H9 (cell line): ENCODE measurements around the gene PDE3A. TPM values are rescaled to one million over a fixed set of nuclear protein-coding genes. Genes with fewer than 3 reads are reported as not detected.

Experiments
- DNase-seq: peaks from one replicate; pipeline ENCODE4 v3.0.0-alpha.2; 2017
- H2AFZ ChIP-seq: one replicate; pipeline ENCODE4 v1.6.1; 2013; ENCODE audit warnings: mild to moderate bottlenecking, low read length, control low read depth, moderate library complexity
- H2AK5ac ChIP-seq: 2 replicates; pipeline ENCODE4 v1.6.1; 2013; ENCODE audit warnings: low read length, control low read depth, mixed read lengths; ENCODE audit not compliant: insufficient read length
- H2BK120ac ChIP-seq: one replicate; pipeline ENCODE4 v1.6.1; 2013; ENCODE audit warnings: low read depth, mild to moderate bottlenecking, low read length, control low read depth, inconsistent platforms; ENCODE audit not compliant: poor library complexity, severe bottlenecking
- H2BK12ac ChIP-seq: 2 replicates; pipeline ENCODE4 v1.6.1; 2013; ENCODE audit warnings: low read length, control low read depth, mixed read lengths, low read depth; ENCODE audit not compliant: insufficient read length
- H2BK15ac ChIP-seq: 2 replicates; pipeline ENCODE4 v1.6.1; 2013; ENCODE audit warnings: low read depth, low read length, control low read depth
- H2BK20ac ChIP-seq: one replicate; pipeline ENCODE4 v1.6.1; 2013; ENCODE audit warnings: low read depth, mild to moderate bottlenecking, low read length, control low read depth, inconsistent platforms; ENCODE audit not compliant: poor library complexity, severe bottlenecking
- H2BK5ac ChIP-seq: 2 replicates; pipeline ENCODE4 v1.6.1; 2013; ENCODE audit warnings: low read length, control low read depth, mixed read lengths; ENCODE audit not compliant: insufficient read length
- H3K14ac ChIP-seq: 2 replicates; pipeline ENCODE4 v1.6.1; 2013; ENCODE audit warnings: low read length, control low read depth; ENCODE audit not compliant: insufficient read depth
- H3K18ac ChIP-seq: 2 replicates; pipeline ENCODE4 v1.6.1; 2013; ENCODE audit warnings: low read depth, mild to moderate bottlenecking, mixed read lengths, low read length, control low read depth; ENCODE audit not compliant: insufficient read length
- H3K23ac ChIP-seq: 2 replicates; pipeline ENCODE4 v1.6.1; 2013; ENCODE audit warnings: low read length, control low read depth, mixed read lengths, low read depth; ENCODE audit not compliant: insufficient read length
- H3K23me2 ChIP-seq: 2 replicates; pipeline ENCODE4 v1.6.1; 2013; ENCODE audit warnings: low read depth, mild to moderate bottlenecking, mixed read lengths, low read length, control low read depth; ENCODE audit not compliant: insufficient read length, poor library complexity, severe bottlenecking
- H3K27ac ChIP-seq: 2 replicates; pipeline ENCODE4 v1.5.1; 2013; ENCODE audit warnings: low read length, control low read depth, mixed read lengths, low read depth; ENCODE audit not compliant: insufficient read length
- H3K27me3 ChIP-seq: 2 replicates; pipeline ENCODE4 v1.6.1; 2013; ENCODE audit warnings: low read length, control low read depth, inconsistent platforms; ENCODE audit not compliant: insufficient read depth
- H3K4ac ChIP-seq: 2 replicates; pipeline ENCODE4 v1.6.1; 2013; ENCODE audit warnings: low read depth, mild to moderate bottlenecking, control low read depth, inconsistent platforms, low read length, moderate library complexity
- H3K4me1 ChIP-seq: 2 replicates; pipeline ENCODE4 v1.6.1; 2013; ENCODE audit warnings: low read length, control low read depth, inconsistent platforms; ENCODE audit not compliant: insufficient read depth
- H3K4me2 ChIP-seq: 2 replicates; pipeline ENCODE4 v1.6.1; 2013; ENCODE audit warnings: low read length, control low read depth, mixed read lengths; ENCODE audit not compliant: insufficient read length, insufficient read depth
- H3K56ac ChIP-seq: 2 replicates; pipeline ENCODE4 v1.6.1; 2013; ENCODE audit warnings: low read depth, mild to moderate bottlenecking, mixed read lengths, low read length, control low read depth; ENCODE audit not compliant: insufficient read length
- H3K79me1 ChIP-seq: 2 replicates; pipeline ENCODE4 v1.6.1; 2013; ENCODE audit warnings: low read depth, mild to moderate bottlenecking, moderate library complexity, low read length, control low read depth, inconsistent platforms; ENCODE audit not compliant: insufficient read depth, poor library complexity, severe bottlenecking
- H3K79me2 ChIP-seq: 2 replicates; pipeline ENCODE4 v1.6.1; 2013; ENCODE audit warnings: low read length, control low read depth, inconsistent platforms; ENCODE audit not compliant: insufficient read depth
- H3K9ac ChIP-seq: 2 replicates; pipeline ENCODE4 v1.6.1; 2013; ENCODE audit warnings: low read length, control low read depth, mixed read lengths; ENCODE audit not compliant: insufficient read length; ENCODE audit errors: extremely low read depth
- H3K9me3 ChIP-seq: one replicate; pipeline ENCODE4 v1.6.1; 2013; ENCODE audit warnings: low read depth, low read length, inconsistent platforms; ENCODE audit not compliant: control insufficient read depth
- H3T11ph ChIP-seq: one replicate; pipeline ENCODE4 v1.6.1; 2013; ENCODE audit warnings: mild to moderate bottlenecking, low read length, control low read depth, inconsistent platforms
- H4K20me1 ChIP-seq: one replicate; pipeline ENCODE4 v1.6.1; 2013; ENCODE audit not compliant: control insufficient read depth, insufficient read length, insufficient read depth
- H4K5ac ChIP-seq: 2 replicates; pipeline ENCODE4 v1.6.1; 2013; ENCODE audit warnings: low read depth, mild to moderate bottlenecking, mixed read lengths, low read length, control low read depth; ENCODE audit not compliant: insufficient read length
- H4K8ac ChIP-seq: replicated peaks from 2 replicates; pipeline ENCODE4 v1.6.1; 2013; ENCODE audit warnings: low read length, control low read depth, mixed read lengths, low read depth; ENCODE audit not compliant: insufficient read length
- H4K91ac ChIP-seq: 2 replicates; pipeline ENCODE4 v1.6.1; 2013; ENCODE audit warnings: low read depth, mild to moderate bottlenecking, moderate library complexity, mixed read lengths, low read length, control low read depth; ENCODE audit not compliant: insufficient read length
- H3K27ac Mint-ChIP-seq, 3 experiments: 2 replicates in 2 of 3; 3 replicates in 1 of 3; pipeline ENCODE4 v1.8.0; 2020 to 2021; ENCODE audit warnings: mixed read lengths in 3 of 3, mild to moderate bottlenecking in 1 of 3, moderate library complexity in 1 of 3
- H3K27me3 Mint-ChIP-seq: 2 replicates; pipeline ENCODE4 v1.8.0; 2021; ENCODE audit warnings: low read depth, mild to moderate bottlenecking, moderate library complexity, mixed read lengths
- H3K36me3 Mint-ChIP-seq, 3 experiments: 2 replicates in 2 of 3; 3 replicates in 1 of 3; pipeline ENCODE4 v1.8.0; 2020 to 2021; ENCODE audit warnings: low read depth in 3 of 3, mixed read lengths in 3 of 3; ENCODE audit not compliant: insufficient read depth in 1 of 3
- H3K4me1 Mint-ChIP-seq, 2 experiments: 2 replicates each; pipeline ENCODE4 v1.8.0; 2020; ENCODE audit warnings: mixed read lengths in 2 of 2
- H3K4me3 Mint-ChIP-seq, 2 experiments: 2 replicates in 1 of 2; 3 replicates in 1 of 2; pipeline ENCODE4 v1.8.0; 2020 to 2021; ENCODE audit warnings: mild to moderate bottlenecking in 2 of 2, mixed read lengths in 2 of 2, moderate library complexity in 1 of 2
- H3K9me3 Mint-ChIP-seq, 2 experiments: 2 replicates in 1 of 2; 3 replicates in 1 of 2; pipeline ENCODE4 v1.8.0; 2020; ENCODE audit warnings: mild to moderate bottlenecking in 2 of 2, mixed read lengths in 2 of 2, moderate library complexity in 1 of 2
- WGBS: extraction: QIAGEN DNeasy Blood & Tissue Kit; methylation state at CpG from one replicate; pipeline ENCODE4 v1.1.7; 2013; ENCODE audit warnings: missing lambda C conversion rate, low lambda C conversion rate, mixed read lengths; ENCODE audit not compliant: insufficient read length; ENCODE audit errors: extremely low coverage; 5-methylcytosine and 5-hydroxymethylcytosine counted together
- total RNA-seq: library from RNA; stranded (reverse); gene quantifications from 2 replicates; pipeline ENCODE4 v1.2.1, GENCODE V29; 2021
- TF ChIP-seq, protein P1 (sequence below): fragments of 200-600 bp; sonication (generic); conservative IDR thresholded peaks from 3 replicates; pipeline ENCODE4 v1.8.0; 2021; ENCODE audit warnings: antibody characterized with exemption, mild to moderate bottlenecking

PDE3A gene
- total RNA-seq, 1 experiment from 2014 or later, result 3.0 TPM

DNA sequence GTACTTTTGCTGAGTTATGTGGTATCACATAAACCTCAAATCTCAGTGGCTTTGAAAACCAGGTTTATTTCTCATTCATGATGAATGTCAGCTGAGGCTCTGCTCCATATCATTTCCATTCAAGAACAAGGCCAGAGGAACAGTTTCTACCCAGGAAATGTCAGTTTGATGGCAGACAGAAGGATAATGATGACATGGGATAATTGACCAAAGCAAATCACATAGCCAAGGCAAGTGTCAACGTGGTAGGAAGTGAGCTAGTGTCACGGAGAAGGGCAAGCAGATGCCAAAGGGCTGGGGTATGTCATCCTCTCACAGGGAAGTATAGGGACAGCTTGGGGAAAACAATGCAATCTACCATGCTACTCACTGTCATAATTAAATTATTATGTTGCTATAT lies 12.3 kb upstream of the PDE3A start:
- H3K4me2 ChIP-seq, result no peak overlapping the region
- no peak overlapping the region for H3T11ph ChIP-seq
- TF ChIP-seq, protein P1, sequence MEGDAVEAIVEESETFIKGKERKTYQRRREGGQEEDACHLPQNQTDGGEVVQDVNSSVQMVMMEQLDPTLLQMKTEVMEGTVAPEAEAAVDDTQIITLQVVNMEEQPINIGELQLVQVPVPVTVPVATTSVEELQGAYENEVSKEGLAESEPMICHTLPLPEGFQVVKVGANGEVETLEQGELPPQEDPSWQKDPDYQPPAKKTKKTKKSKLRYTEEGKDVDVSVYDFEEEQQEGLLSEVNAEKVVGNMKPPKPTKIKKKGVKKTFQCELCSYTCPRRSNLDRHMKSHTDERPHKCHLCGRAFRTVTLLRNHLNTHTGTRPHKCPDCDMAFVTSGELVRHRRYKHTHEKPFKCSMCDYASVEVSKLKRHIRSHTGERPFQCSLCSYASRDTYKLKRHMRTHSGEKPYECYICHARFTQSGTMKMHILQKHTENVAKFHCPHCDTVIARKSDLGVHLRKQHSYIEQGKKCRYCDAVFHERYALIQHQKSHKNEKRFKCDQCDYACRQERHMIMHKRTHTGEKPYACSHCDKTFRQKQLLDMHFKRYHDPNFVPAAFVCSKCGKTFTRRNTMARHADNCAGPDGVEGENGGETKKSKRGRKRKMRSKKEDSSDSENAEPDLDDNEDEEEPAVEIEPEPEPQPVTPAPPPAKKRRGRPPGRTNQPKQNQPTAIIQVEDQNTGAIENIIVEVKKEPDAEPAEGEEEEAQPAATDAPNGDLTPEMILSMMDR, result no peak
- H3K18ac ChIP-seq, result no peak overlapping the region
- H3K27me3 ChIP-seq, result no peaks in the 10 kb centered on the region
- no peak overlapping the region for H2BK120ac ChIP-seq
- H3K4me1 Mint-ChIP-seq, result peaks cover 25 to 29% of the 10 kb centered on the region in 2 experiments
- no CpG with 5 or more reads among the region's 2 CpGs for WGBS
- peak overlapping the region in 1 of 3 experiments; percentile 22; a peak in 1 of 7 replicates for H3K27ac Mint-ChIP-seq
- H2BK20ac ChIP-seq, result no peak overlapping the region
- no peak overlapping the region for H3K4ac ChIP-seq
- no peak overlapping the region for H3K27ac ChIP-seq
- H2BK15ac ChIP-seq, result no peak overlapping the region
- peaks cover 5% of the 10 kb centered on the region; the same call in 1 of the 2 replicates for H3K4me1 ChIP-seq
- no peak overlapping the region for H3K9ac ChIP-seq
- H2BK12ac ChIP-seq, result no peak overlapping the region
- no peak overlapping the region for H2BK5ac ChIP-seq
- H3K27me3 Mint-ChIP-seq, result no peaks in the 10 kb centered on the region
- no peak overlapping the region for H4K8ac ChIP-seq
- no peaks in the 10 kb centered on the region for H4K20me1 ChIP-seq
- no peaks in the 10 kb centered on the region for H3K79me2 ChIP-seq
- no peaks in the 10 kb centered on the region for H3K23me2 ChIP-seq
- H3K9me3 Mint-ChIP-seq, result peaks cover 4% of the 10 kb centered on the region in 2 experiments; a peak in 3 of 5 replicates
- H3K9me3 ChIP-seq, result no peaks in the 10 kb centered on the region
- no peak overlapping the region for H3K56ac ChIP-seq
- no peaks in the 10 kb centered on the region for H3K79me1 ChIP-seq
- H2AFZ ChIP-seq, result no peak overlapping the region
- no peak overlapping the region for H4K91ac ChIP-seq
- no peak overlapping the region for H3K4me3 Mint-ChIP-seq
- no peak overlapping the region for H3K14ac ChIP-seq
- DNase-seq, result no peak
- H4K5ac ChIP-seq, result no peak overlapping the region
- peaks cover 2 to 4% (median 2%) of the 10 kb centered on the region in 3 experiments; a peak in 4 of 7 replicates for H3K36me3 Mint-ChIP-seq
- H2AK5ac ChIP-seq, result no peak overlapping the region
- H3K23ac ChIP-seq, result no peak overlapping the region
